Measurements from ENCODE around the gene PA2G4. TPM values are rescaled to one million over a fixed set of nuclear protein-coding genes. Genes with fewer than 3 reads are reported as not detected.

PA2G4 gene
- total RNA-seq, 1 donor from 2014 or later = 125 TPM

DNA sequence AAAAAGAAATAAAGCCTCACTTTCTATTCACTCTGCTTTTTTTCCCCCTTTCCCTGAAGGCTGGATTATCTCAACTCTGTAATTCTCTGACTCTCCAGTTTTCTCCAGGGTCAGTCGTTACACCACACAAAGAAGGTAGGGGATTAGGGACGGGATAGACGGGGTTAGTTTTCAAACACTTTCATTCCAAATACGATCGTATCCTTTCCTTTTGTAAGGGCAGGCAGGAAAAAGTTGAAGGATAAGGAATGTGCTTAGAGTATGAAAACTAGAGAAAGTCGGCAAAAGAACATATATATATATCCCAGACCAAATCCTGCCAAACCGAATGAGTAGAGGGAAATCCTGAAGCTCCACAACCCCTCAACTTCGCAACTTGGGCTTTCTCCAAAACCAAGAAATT, 23.1 kb downstream of the PA2G4 start:
- ATAC-seq = no peak

DNA sequence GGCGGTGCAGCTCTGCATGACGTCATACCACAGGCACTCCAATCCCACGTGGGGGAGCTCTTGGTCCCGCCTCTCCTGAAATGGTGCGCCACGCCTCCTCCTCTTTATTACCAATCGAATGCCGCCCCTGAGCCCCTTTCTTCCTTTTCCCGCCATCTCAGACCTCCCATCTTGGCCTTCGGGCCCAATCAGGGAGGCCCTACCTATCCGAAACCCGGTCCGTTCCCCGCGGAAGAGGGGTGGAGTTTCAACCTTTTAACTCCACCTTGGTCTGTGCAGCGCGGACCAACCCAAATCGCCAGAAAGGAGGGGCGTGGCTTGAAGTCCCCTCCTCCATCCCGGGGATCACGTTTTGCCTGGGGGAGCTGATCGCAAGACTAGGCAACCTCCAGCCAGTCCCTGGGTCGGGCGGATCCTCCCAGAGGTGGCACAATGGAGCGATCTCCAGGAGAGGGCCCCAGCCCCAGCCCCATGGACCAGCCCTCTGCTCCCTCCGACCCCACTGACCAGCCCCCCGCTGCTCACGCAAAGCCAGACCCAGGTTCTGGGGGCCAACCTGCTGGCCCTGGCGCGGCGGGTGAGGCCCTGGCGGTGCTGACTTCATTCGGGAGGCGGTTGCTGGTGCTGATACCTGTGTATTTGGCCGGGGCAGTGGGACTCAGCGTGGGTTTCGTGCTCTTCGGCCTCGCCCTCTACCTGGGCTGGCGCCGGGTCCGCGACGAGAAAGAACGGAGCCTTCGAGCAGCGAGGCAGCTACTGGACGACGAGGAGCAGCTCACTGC, 23.7 kb downstream of the PA2G4 start, which contains the start of gene ESYT1:
TSS of gene ESYT1 (plus strand) at position 380 of the 782 bp plus-strand sequence. CDS start at position 433, 53 bp downstream.
- peak; percentile 95 for ATAC-seq

DNA sequence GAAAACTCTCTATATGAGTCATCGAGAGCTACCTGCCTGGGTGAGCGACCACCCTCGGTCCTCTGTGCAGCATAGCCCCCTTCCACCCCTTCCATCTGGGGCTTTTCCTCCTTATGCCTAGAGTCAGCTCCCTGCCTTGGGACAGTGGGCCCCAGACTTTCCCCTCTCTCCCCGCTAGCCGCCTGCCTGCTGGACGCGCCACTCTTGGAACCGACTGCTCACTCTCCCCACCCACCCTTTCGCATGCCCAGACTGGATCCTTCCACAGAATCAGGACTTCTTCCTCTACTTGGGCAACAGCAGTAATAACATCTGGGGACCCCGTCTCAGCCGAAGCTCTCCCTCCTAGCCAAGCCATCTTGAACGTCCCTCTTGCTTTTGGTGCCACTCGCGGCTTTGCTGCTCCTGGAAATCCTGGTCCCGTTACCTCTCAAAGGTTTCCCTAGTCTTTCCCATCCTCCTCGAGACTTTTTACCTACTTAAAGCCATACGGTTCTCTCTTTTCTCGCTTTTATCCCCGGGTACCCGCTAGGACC, 24.4 kb downstream of the PA2G4 start:
- ATAC-seq = peak; percentile 12

DNA sequence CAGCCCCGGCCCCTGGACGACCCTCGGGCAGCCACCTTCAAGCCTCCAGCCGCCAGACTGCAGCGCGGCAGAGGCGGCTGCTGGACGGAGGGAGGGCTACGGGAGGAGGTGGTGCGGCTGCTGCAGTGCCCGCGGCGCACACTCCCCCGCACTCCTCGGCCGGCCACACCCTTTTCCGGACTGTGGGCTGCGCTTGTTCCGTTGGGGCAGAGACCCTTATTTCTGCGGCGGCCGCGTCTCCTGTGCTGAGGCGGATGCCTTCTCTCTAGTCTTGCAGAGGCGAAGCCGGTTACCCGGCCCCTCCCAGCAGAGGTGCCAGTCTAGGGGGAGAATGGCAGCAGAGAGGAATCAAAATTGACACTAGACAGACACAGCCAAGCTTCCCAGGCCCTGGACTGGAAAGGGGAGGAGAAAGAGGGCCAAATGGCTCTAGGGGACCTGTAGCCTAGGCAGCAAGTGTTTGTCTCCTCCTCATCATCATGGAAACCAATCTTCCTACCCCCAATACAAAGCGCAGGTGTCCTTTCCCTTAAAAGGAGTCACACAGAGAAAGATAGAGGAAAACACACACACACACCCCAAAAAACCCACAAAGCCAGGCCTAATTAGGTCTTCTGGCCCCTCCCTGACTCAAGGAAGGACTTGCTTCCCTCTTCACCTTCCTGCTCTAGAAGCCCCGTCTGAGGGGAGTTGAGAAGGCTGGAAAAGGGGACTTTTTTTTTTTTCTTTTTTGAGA, 25.0 kb downstream of the PA2G4 start:
- peak; percentile 9 for ATAC-seq

DNA sequence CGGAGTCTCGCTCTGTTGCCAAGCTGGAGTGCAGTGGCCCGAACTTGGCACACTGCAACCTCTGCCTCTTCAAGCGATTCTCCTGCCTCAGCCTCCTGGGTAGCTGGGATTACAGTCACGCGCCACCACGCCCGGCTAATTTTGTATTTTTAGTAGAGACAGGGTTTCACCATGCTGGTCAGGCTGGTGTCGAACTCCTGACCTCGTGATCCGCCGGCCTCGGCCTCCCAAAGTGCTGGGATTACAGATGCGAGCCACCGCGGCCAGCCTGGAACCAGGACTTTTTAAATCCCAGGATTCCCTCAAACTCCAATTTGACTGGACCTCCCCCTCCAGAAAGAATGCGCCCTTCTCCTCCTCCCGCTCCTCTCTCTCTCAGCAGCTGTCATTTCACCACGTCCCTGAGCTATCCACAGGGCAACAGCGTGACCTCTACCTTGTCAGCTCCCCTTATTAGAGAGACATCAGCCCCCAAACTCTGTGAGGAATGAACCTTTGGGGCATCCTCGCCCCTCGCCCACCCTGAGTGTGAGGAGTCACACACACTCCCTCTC, 25.7 kb downstream of the PA2G4 start:
- no peak for ATAC-seq

DNA sequence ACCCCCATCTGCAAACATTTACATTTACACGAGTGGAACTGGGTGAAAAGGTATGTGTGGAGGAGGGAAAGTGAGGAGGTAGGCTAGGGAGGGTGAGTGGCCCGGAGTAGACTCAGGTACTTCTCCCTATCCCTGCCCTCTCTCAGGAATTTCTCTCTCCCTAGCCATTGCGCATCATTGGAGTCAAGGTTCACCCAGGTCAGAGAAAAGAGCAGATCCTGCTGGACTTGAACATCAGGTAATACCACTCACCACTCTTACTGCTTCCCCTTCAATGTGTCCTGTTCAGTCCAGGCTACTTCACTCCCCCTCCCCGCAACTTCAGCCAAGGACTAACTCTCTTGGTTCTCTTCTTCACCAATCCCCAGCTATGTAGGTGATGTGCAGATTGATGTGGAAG, 26.5 kb downstream of the PA2G4 start:
- no peak for ATAC-seq

DNA sequence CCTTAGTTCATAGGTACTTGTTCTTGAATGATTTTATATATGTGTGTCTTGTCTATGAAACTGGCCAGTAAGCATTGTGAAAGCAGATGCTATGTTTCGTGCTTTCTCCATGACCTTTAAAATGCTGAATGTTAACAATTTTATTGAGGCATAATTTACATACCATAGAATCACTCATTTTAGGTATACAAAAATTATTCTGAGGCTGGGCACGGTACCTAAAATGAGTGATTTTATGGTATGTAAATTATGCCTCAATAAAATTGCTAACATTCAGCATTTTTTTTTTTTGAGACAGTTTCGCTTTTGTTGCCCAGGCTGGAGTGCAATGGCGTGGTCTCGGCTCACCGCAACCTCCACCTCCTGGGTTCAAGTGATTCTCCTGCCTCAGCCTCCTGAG, 30.5 kb downstream of the PA2G4 start:
- no peak for ATAC-seq

DNA sequence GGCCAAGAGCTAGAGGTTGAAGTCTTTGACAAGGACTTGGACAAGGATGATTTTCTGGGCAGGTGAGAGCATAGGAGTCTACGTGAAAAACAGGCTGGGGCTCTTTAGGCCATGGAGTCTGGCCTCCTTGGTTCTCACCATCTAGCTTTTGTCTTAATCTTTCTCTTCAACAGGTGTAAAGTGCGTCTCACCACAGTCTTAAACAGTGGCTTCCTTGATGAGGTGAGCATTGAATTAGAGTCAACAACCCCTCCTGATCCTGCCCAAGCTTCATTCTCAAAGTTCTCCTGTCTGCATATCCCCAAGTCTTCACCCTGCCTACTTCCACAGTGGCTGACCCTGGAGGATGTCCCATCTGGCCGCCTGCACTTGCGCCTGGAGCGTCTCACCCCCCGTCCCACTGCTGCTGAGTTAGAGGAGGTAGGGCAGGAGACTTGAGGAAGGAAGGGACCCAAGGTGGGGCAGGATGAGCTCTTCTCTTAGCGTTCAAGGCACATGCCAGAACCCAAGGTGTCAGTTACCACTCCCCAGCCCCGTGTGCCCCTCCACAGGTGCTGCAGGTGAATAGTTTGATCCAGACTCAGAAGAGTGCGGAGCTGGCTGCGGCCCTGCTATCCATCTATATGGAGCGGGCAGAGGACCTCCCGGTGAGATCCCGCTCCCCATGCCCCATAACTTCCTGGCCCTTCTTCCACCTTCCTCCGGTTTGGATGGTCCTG, 33.7 kb downstream of the PA2G4 start:
- ATAC-seq = no peak

DNA sequence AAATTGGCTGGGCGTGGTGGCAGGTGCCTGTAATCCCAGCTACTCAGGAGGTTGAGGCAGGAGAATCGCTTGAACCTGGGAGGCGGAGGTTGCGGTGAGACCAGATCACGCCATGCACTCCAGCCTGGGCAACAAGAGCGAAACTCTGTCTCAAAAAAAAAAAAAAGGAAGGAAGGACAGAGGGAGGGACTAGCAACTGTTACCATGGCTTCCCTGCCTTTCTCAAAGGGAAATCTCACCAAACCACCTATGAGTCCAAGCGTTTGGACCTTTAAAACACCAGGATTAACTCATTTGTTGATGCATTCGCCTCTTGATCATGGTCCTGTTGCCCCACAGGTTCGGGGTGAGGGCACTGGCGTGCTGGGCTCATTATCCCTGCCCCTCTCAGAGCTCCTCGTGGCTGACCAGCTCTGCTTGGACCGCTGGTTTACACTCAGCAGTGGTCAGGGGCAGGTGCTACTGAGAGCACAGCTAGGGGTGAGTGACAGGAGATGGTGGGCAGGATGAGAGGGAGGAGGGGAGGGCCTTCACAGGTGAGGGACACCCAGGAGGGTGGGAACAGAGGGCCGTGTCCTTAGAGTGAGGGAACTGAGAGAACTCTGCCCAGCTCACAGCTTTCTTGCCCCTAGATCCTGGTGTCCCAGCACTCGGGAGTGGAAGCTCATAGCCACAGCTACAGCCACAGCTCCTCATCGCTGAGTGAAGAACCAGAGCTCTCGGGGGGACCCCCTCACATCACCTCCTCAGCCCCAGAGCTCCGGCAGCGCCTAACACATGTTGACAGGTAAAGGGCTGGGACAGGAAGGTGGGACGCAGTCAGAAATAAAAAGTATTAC, 37.8 kb downstream of the PA2G4 start:
- no peak for ATAC-seq

DNA sequence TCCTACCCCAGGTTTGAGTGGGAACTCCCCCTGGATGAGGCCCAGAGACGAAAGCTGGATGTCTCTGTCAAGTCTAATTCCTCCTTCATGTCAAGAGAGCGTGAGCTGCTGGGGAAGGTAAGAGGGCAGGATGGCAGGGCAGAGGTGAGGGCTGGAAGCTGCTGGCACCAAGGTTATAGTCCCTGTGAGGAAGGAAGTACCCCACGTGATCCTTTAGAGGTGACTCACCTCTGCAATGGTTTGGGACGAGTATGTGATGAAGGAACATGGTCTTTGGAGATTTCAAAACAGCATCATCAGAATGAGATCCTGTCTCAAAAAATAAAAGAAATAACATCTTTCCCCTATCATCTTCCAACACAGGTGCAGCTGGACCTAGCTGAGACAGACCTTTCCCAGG, 38.9 kb downstream of the PA2G4 start:
- ATAC-seq = peak; percentile 45

DNA sequence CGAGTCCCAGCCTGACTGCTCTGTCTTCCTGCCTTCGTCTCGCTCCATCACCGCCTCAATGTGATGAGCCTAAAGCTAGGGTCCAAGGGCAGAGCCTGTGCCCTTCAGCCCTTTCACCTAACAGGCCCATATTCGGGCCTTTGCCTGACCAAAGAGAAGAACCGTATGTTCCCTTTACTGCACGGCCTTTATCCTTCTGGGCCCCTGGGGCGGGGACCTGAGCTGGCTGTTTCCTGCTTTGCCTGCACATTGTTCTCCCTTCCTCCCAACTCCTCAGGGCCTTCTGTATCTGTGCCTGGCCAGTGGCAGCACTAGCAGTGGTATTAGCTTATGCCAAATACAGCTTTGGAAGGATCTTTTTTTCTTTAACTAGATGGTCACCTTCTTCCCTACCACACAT, 39.5 kb downstream of the PA2G4 start:
- ATAC-seq = peak; percentile 33

DNA sequence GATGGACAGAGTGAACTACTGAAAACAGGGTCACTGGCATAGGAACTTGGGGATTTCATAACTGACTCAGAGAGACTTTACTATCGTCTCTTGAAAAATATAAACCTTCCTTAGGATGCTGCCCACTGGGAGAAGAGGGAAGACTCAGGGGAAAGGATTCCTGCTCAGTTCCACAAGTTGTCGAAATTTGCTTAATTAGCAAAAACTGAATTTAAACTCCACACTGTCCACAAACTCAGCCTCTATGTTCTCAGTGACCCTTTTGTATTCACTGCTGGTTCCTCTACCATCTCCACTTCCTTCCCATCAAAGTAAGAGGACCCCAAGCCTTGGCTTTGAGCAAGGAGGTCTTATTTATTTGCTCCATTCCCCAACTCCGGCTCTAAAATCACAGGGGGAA, 40.9 kb downstream of the PA2G4 start:
- ATAC-seq = no peak

DNA sequence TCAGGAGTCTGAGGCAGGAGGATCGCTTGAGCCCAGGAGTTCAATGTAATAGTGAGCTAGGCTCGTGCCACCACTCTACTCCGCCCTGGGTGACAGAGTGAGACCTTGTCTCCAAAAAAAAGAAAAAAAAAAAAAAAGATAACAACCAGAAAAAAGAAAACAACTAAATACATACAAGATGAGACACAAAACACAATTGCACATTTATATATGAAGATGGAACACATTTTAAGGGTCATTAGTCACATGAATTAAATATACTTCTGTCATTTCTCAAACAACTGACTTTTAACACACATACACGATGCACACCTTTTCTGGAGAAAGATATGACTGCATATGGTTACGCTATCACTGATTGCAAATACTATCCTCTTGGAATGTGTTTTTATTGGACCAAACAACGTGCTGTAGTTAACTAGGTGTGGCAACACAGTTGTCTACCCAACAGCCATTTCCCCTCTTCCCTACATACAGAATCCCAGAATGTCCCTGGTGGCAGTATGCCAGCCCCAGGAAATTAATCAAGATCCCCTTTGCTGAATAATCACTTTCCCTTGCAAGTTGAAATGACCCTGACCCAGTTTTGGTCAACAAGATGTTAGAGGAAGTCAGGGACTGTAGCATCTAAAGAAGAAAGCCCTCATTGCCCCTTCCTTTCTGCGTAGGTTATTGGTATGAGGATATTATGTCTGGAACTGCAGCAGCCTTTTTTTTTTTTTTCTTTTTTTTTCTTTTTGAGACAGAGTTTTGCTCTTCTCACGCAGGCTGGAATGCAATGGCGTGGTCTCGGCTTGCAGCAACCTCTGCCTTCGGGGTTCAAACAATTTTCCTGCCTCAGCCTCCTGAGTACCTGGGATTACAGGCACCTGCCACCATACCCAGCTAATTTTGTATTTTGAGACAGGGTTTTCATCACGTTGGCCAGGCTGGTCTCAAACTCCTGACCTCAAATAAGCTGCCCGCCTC, 42.4 kb downstream of the PA2G4 start:
- no peak for ATAC-seq

DNA sequence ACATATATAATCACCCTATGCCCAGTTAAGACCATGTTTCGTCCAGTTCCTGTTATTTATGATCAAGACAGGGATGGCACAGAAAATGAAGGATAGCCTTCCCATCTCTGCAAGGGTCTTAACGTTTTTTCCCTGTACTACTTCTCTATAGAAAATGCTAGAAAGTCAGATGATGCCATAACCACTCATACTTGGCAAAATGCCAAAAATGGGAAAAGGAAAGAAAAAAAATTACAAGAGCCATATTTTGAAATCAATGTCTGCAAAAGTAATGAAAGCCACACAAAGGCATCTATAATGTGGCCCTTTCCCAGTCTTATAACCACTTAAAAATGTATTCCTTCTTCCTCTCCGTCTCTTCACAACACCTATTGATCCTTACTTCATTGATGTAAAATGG, 46.2 kb downstream of the PA2G4 start:
- ATAC-seq = no peak

DNA sequence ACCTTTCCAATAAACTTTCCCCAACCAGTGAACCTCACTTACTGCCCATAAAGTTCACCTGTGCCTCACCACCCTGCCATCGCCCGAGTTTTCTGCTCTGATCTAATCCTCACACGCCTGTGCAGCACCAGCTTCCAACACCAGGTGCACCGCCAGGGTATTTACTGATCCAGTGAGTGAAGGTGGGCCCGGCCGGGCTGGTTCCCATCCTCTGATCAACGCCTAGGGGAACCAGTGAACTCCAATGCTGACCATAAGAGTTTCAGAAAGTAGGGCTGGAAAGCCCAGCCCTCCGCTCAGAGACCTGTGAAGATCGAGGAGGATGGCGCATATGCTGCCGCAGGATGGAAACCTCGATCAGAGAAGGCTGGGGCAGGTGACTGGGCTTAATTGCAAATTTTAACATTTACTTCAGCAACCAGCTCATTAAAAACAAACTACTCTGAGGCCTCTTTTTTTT, 47.3 kb downstream of the PA2G4 start:
- ATAC-seq = peak; percentile 73

DNA sequence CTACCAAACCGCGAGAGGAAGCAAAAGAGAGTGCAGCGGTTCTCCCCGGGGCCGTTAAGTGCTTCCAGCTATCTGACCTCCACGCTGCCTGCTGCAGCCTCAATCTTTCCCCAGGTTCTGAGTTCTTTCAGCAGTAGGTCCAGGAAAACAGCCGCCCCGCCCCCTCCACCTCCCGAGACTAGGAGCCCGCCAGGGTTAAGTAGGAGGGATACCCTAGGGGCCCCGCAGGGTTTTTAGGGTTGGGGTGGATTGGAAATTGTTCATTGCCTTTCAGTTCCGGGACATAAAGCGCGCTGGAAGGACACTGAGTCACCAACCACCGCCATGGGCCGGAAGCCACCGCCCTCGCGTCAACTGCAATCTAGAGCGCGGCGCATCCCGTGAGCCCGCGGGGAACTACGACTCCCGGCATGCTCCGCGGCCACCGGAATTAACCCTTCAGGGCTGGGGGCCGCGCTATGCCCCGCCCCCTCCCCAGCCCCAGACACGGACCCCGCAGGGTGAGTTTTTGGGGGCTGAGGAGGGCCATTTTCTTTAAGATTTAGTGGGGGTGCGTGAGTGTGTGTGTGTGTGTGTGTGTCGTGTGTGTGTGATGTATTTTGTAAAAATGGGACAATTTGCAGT, 47.9 kb downstream of the PA2G4 start, which contains the start of gene MYL6B:
TSS of gene MYL6B (plus strand) at position 456 of the 624 bp plus-strand sequence. CDS start 1,332 bp downstream, outside the sequence.
- ATAC-seq = peak; percentile 92

DNA sequence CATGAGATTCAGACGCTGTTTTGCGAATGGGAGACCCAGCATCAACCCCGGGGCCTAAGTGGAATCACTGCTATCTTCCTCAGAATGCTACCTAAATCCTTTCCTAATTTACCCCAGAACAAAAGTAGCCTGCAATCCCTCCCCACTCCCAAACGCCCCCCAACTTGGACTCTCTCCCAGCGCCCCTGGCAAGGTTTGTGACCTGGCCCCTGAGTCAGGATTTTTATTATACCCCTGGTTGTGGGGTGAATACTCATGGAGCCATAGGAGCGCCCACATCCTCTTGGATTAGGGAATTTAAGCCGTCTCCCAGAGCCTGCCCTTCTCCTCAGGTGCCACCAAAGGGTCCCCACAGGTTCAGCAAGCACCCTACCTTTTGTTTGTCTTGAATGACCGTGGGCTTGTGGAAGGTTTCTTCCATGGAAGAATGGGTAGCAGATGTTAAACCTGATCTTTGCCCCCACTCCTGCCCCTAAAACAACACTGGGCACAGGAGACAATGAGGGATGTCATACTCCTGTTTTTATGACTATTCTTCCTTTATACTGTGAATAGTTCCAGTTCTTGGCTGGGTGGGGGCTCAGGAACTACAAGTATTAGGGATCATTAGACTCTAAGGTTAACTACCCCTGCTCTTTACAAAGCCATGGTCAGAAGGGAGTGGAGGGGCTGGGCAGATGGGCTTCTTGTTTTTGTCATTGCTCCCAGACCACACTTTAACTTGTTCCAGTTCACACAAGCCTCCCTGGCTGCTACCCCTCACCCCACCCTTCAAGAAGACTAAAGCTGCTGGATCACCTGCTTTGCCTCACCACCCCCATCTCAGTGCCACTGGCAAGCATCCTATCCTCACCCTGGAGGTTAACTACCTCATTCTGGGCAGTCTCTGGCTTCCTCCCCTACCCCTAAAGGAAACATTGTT, 48.7 kb downstream of the PA2G4 start:
- ATAC-seq = no peak

DNA sequence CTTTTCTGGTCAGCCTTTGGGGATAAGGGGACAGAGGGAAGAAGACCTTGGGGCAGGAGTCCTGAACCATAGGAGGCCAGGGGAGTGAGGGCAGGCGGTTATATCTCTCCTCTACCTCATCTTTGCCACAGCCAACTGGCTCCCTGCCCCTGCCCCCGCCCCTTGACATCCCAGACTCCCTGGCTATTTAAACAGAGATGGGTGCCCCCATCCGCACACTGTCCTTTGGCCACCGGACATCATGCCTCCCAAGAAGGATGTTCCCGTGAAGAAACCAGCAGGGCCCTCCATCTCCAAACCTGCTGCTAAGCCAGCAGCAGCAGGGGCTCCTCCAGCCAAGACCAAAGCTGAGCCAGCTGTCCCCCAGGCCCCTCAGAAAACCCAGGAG, 49.3 kb downstream of the PA2G4 start:
- no peak for ATAC-seq

Data from esophagus mucosa (tissue), 1 donor.